8988T (cell line): Measurements from ENCODE around the gene MRPL47.
A peak's percentile ranks its signal among the peaks of the same experiment; 100 is the strongest.
"Not testable (repeated sequence)": the region's sequence is repeated elsewhere in the genome, so short reads cannot be mapped to it uniquely, and the experiment has no call there.

Source experiments
- DNase-seq: peaks from one replicate; pipeline ENCODE4 v3.0.0; 2011

Gene MRPL47

GRCh38 chr3:179604321-179605078 lies at the start of gene MRPL47, which contains the start of gene NDUFB5:
Gene MRPL47 (minus strand): TSS chr3:179604638. CDS start chr3:179604624, 14 bp downstream.
Gene NDUFB5 (plus strand): TSS chr3:179604794. CDS start chr3:179604816, 22 bp downstream.
- DNase-seq = peak; percentile 65

GRCh38 chr3:179653096-179653797 lies 48.8 kb upstream of the MRPL47 start:
- peak; percentile 56 for DNase-seq

GRCh38 chr3:179652447-179653095 lies 48.1 kb upstream of the MRPL47 start, which contains the start of gene USP13:
Gene USP13 (plus strand): TSS chr3:179653040. CDS start chr3:179653226, 186 bp downstream.
- DNase-seq = peak; percentile 72

- DNase-seq = no peak
Observed at GRCh38 chr3:179651687-179652446, 47.4 kb upstream of the MRPL47 start.

GRCh38 chr3:179646177-179646576 lies 41.7 kb upstream of the MRPL47 start:
- no peak for DNase-seq

- DNase-seq = not testable (repeated sequence)
Observed at GRCh38 chr3:179643837-179644236, 39.4 kb upstream of the MRPL47 start.

GRCh38 chr3:179642871-179643270 lies 38.4 kb upstream of the MRPL47 start:
- no peak for DNase-seq

- DNase-seq = no peak
Observed at GRCh38 chr3:179640469-179640868, 36.0 kb upstream of the MRPL47 start.

GRCh38 chr3:179630753-179631451 lies 26.5 kb upstream of the MRPL47 start:
- DNase-seq = no peak

GRCh38 chr3:179624451-179624850 lies 20.0 kb upstream of the MRPL47 start:
- no peak for DNase-seq

- no peak for DNase-seq
Observed at GRCh38 chr3:179622023-179622422, 17.6 kb upstream of the MRPL47 start.

- DNase-seq = no peak
Observed at GRCh38 chr3:179615458-179616173, 11.2 kb upstream of the MRPL47 start.

GRCh38 chr3:179613807-179614206 lies 9.4 kb upstream of the MRPL47 start:
- DNase-seq = no peak

- DNase-seq = no peak
Observed at GRCh38 chr3:179610066-179610465, 5.6 kb upstream of the MRPL47 start.

GRCh38 chr3:179608931-179609720 lies 4.7 kb upstream of the MRPL47 start:
- DNase-seq = no peak

GRCh38 chr3:179606534-179607085 lies 2.2 kb upstream of the MRPL47 start:
- DNase-seq = no peak

GRCh38 chr3:179603831-179604230 lies 607 bp downstream of the MRPL47 start:
- DNase-seq = no peak

- no peak for DNase-seq
Observed at GRCh38 chr3:179603321-179603720, 1.1 kb downstream of the MRPL47 start.

- no peak for DNase-seq
Observed at GRCh38 chr3:179599531-179599930, 4.9 kb downstream of the MRPL47 start.

- no peak for DNase-seq
Observed at GRCh38 chr3:179591313-179591712, 13.1 kb downstream of the MRPL47 start.
